Measurements from ENCODE around the gene SEMA3E.
"Not testable (repeated sequence)": the region's sequence is repeated elsewhere in the genome, so short reads cannot be mapped to it uniquely, and the experiment has no call there.

SEMA3E gene

GRCh38 chr7:83452256-83452655, 196.7 kb downstream of the SEMA3E start:
- no peak overlapping the region for H3K4me3 ChIP-seq (ENCODE audit: low read length)
- TF ChIP-seq ZNF274 (IDR thresholded peaks at IDR 0.05; ENCODE audit: low read depth, low read length), result no peak

GRCh38 chr7:83451501-83452045, 197.4 kb downstream of the SEMA3E start:
- H3K4me3 ChIP-seq (ENCODE audit: low read length), result no peak overlapping the region
- no peak for TF ChIP-seq ZNF274 (IDR thresholded peaks at IDR 0.05; ENCODE audit: low read depth, low read length)

- no peak for TF ChIP-seq ZNF274 (IDR thresholded peaks at IDR 0.05; ENCODE audit: low read depth, low read length)
- H3K4me3 ChIP-seq (ENCODE audit: low read length), result no peak overlapping the region
These were observed 199.2 kb downstream of the SEMA3E start for GRCh38 chr7:83449781-83450180.

GRCh38 chr7:83447681-83448080, 201.3 kb downstream of the SEMA3E start:
- TF ChIP-seq ZNF274 (IDR thresholded peaks at IDR 0.05; ENCODE audit: low read depth, low read length), result no peak
- H3K4me3 ChIP-seq (ENCODE audit: low read length), result no peak overlapping the region

GRCh38 chr7:83446102-83446669, 202.8 kb downstream of the SEMA3E start:
- no peak for TF ChIP-seq ZNF274 (IDR thresholded peaks at IDR 0.05; ENCODE audit: low read depth, low read length)
- no peak overlapping the region for H3K4me3 ChIP-seq (ENCODE audit: low read length)

GRCh38 chr7:83442911-83443310, 206.0 kb downstream of the SEMA3E start:
- TF ChIP-seq ZNF274 (IDR thresholded peaks at IDR 0.05; ENCODE audit: low read depth, low read length), result no peak
- no peak overlapping the region for H3K4me3 ChIP-seq (ENCODE audit: low read length)

GRCh38 chr7:83439026-83439425, 209.9 kb downstream of the SEMA3E start:
- no peak overlapping the region for H3K4me3 ChIP-seq (ENCODE audit: low read length)
- TF ChIP-seq ZNF274 (IDR thresholded peaks at IDR 0.05; ENCODE audit: low read depth, low read length), result no peak

GRCh38 chr7:83430289-83430688, 218.7 kb downstream of the SEMA3E start:
- not testable (repeated sequence) for H3K4me3 ChIP-seq (ENCODE audit: low read length)

GRCh38 chr7:83429493-83429892, 219.4 kb downstream of the SEMA3E start:
- H3K4me3 ChIP-seq (ENCODE audit: low read length), result no peak overlapping the region
- TF ChIP-seq ZNF274 (IDR thresholded peaks at IDR 0.05; ENCODE audit: low read depth, low read length), result no peak

GRCh38 chr7:83427884-83428283, 221.1 kb downstream of the SEMA3E start:
- TF ChIP-seq ZNF274 (IDR thresholded peaks at IDR 0.05; ENCODE audit: low read depth, low read length), result no peak
- no peak overlapping the region for H3K4me3 ChIP-seq (ENCODE audit: low read length)

- no peak overlapping the region for H3K4me3 ChIP-seq (ENCODE audit: low read length)
- TF ChIP-seq ZNF274 (IDR thresholded peaks at IDR 0.05; ENCODE audit: low read depth, low read length), result no peak
These were observed 222.6 kb downstream of the SEMA3E start for GRCh38 chr7:83426325-83426724.

GRCh38 chr7:83419013-83419412, 229.9 kb downstream of the SEMA3E start:
- TF ChIP-seq ZNF274 (IDR thresholded peaks at IDR 0.05; ENCODE audit: low read depth, low read length), result no peak

GRCh38 chr7:83415840-83416239, 233.1 kb downstream of the SEMA3E start:
- no peak overlapping the region for H3K4me3 ChIP-seq (ENCODE audit: low read length)
- TF ChIP-seq ZNF274 (IDR thresholded peaks at IDR 0.05; ENCODE audit: low read depth, low read length), result no peak

More at GRCh38 chr7:83419013-83419412, 229.9 kb downstream of the SEMA3E start:
- H3K4me3 ChIP-seq (ENCODE audit: low read length), result no peak overlapping the region

- no peak overlapping the region for H3K4me3 ChIP-seq (ENCODE audit: low read length)
- no peak for TF ChIP-seq ZNF274 (IDR thresholded peaks at IDR 0.05; ENCODE audit: low read depth, low read length)
These were observed 234.0 kb downstream of the SEMA3E start for GRCh38 chr7:83414947-83415346.

GRCh38 chr7:83413831-83414230, 235.1 kb downstream of the SEMA3E start:
- no peak overlapping the region for H3K4me3 ChIP-seq (ENCODE audit: low read length)

GRCh38 chr7:83413424-83413823, 235.5 kb downstream of the SEMA3E start:
- H3K4me3 ChIP-seq (ENCODE audit: low read length), result no peak overlapping the region
- TF ChIP-seq ZNF274 (IDR thresholded peaks at IDR 0.05; ENCODE audit: low read depth, low read length), result no peak

More at GRCh38 chr7:83413831-83414230, 235.1 kb downstream of the SEMA3E start:
- TF ChIP-seq ZNF274 (IDR thresholded peaks at IDR 0.05; ENCODE audit: low read depth, low read length), result no peak

Data from GM08714 (cell line).